Esophagus squamous epithelium (tissue), 5 donors: ENCODE results near the gene CSTPP1. TPM values are rescaled to one million over a fixed set of nuclear protein-coding genes. Genes with fewer than 3 reads are reported as not detected.

Experiments
- DNase-seq: peaks from one replicate; lab custom pipeline; 2025; lab: John Stamatoyannopoulos, UW
- H3K27ac ChIP-seq, 4 donors: fragments of 200-600 bp; sonication (generic); one replicate each; pipeline ENCODE4 v1.5.1; 2016 to 2019; ENCODE audit warnings: mild to moderate bottlenecking in 1 of 4
- H3K27me3 ChIP-seq, 4 donors: fragments of 200-600 bp; sonication (generic); 1 replicate in 3 of 4; 2 replicates in 1 of 4; pipeline versions ENCODE4 v1.5.1 to v1.6.0; 2017 to 2021; ENCODE audit warnings: antibody characterized with exemption in 1 of 4
- H3K36me3 ChIP-seq, 3 donors: fragments of 200-600 bp; sonication (generic); one replicate each; pipeline ENCODE4 v1.5.1; 2016 to 2019
- H3K4me1 ChIP-seq, 3 donors: fragments of 200-600 bp; sonication (generic); one replicate each; pipeline ENCODE4 v1.5.1; 2017 to 2019
- H3K4me3 ChIP-seq, 4 donors: fragments of 200-600 bp; sonication (generic); 1 replicate in 3 of 4; 2 replicates in 1 of 4; pipeline ENCODE4 v1.5.1; 2016 to 2019; ENCODE audit warnings: mild to moderate bottlenecking in 2 of 4, moderate library complexity in 1 of 4
- H3K9me3 ChIP-seq, 3 donors: fragments of 200-600 bp; sonication (generic); one replicate each; pipeline ENCODE4 v1.5.1; 2016 to 2019
- POLR2A ChIP-seq, 4 donors: fragments of 450-650 bp; IDR thresholded peaks; one replicate each; pipeline ENCODE4 v1.6.1; 2017; ENCODE audit warnings: antibody characterized with exemption in 4 of 4, mild to moderate bottlenecking in 4 of 4, moderate library complexity in 3 of 4
- WGBS, 2 donors: methylation state at CpG; one replicate each; pipeline ENCODE4 v1.1.5; 2018; 5-methylcytosine and 5-hydroxymethylcytosine counted together
- intact Hi-C: fragments of 100-400 bp; cut with DNase I; formaldehyde crosslinking; loops from one replicate; pipeline ENCODE4 v1.15.0; 2022
- small RNA-seq, 4 donors: library from RNA; depleted of rRNA; stranded (forward); fragments of <200 nt; gene quantifications; one replicate each; pipeline ENCODE3, GENCODE V24; 2016
- total RNA-seq, 4 donors: library from RNA; depleted of rRNA; stranded (reverse); fragments of >200 nt; gene quantifications; one replicate each; pipeline ENCODE4 v1.1.0, GENCODE V29; 2016
- TF ChIP-seq, protein P1 (sequence below), 6 experiments: fragments of 450-650 bp in 4 of 6; fragments of 200-600 bp in 2 of 6; sonication (generic) in 2 of 6; IDR thresholded peaks; one replicate each; pipeline ENCODE4 v1.5.1; 2016 to 2019; ENCODE audit warnings: antibody characterized with exemption in 6 of 6, mild to moderate bottlenecking in 4 of 6, moderate library complexity in 4 of 6
- donor health status: DM: yes; HTN: yes; CAD: no.

CSTPP1 gene
- total RNA-seq, 4 donors from 2014 or later, result 9.4 to 19.6 (median 16.4) TPM

DNA sequence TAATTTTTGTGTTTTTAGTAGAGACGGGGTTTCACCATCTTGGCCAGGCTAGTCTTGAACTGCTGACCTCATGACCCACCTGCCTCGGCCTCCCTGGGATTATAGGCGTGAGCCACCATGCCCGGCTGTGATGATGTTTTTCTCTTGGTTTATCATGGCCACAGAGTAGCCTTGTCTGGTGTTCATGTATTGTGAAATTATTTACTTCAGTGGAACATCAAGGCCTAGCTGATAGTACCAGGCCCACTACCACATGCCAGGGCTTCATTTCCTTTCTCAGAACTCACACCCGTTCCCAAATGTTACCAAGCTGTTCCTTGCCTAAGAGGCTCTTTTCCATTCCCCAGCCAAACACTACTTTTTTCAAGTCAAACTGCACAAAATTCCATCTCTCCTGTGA lies 272.1 kb downstream of the CSTPP1 start:
- no peak for TF ChIP-seq POLR2A (IDR thresholded peaks at IDR 0.05)
- TF ChIP-seq, protein P1, sequence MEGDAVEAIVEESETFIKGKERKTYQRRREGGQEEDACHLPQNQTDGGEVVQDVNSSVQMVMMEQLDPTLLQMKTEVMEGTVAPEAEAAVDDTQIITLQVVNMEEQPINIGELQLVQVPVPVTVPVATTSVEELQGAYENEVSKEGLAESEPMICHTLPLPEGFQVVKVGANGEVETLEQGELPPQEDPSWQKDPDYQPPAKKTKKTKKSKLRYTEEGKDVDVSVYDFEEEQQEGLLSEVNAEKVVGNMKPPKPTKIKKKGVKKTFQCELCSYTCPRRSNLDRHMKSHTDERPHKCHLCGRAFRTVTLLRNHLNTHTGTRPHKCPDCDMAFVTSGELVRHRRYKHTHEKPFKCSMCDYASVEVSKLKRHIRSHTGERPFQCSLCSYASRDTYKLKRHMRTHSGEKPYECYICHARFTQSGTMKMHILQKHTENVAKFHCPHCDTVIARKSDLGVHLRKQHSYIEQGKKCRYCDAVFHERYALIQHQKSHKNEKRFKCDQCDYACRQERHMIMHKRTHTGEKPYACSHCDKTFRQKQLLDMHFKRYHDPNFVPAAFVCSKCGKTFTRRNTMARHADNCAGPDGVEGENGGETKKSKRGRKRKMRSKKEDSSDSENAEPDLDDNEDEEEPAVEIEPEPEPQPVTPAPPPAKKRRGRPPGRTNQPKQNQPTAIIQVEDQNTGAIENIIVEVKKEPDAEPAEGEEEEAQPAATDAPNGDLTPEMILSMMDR (IDR thresholded peaks at IDR 0.05), result no peak
- Histone ChIP-seq H3K27me3 (no peaks in the 10 kb centered on the region), H3K4me3 (no peak overlapping the region), H3K27ac (no peak overlapping the region), H3K36me3 (no peaks in the 10 kb centered on the region), H3K4me1 (peaks cover 5 to 30% (median 7%) of the 10 kb centered on the region in 3 donors), H3K9me3 (no peaks in the 10 kb centered on the region)
- intact Hi-C loops, result no loop called here
- WGBS, 2 donors, result 93 to 94% methylated on average over 4 to 5 of the region's 5 CpGs
- DNase-seq, result no peak

Small RNA genes lying within 50 kb of the gene (small RNA-seq; reads per million reads assigned to genes)
- 0 reads per million in 4 donors for gene MIR6745

Other genes starting within 250 kb of the CSTPP1 start
- 10 to 100 TPM; 39.2 to 53.6 (median 45.8) TPM for gene ARHGAP1, start 236.1 kb upstream of the CSTPP1 start, total RNA-seq
- gene ZNF408, start 235.7 kb upstream of the CSTPP1 start, total RNA-seq, result 10 to 100 TPM in 3 of 4 donors, 1 to 10 TPM in 1; 5.2 to 15.1 (median 13.5) TPM
- gene F2, start 217.5 kb upstream of the CSTPP1 start, total RNA-seq, result under 1 TPM in 1 of 4 donors, not detected in 3; 0.19 TPM
- 10 to 100 TPM; 18.2 to 36.9 (median 29.7) TPM for gene CKAP5, start 90.5 kb upstream of the CSTPP1 start, total RNA-seq
- 1 to 10 TPM; 2.5 to 9.5 (median 5.9) TPM for gene LRP4, start 18.2 kb upstream of the CSTPP1 start, total RNA-seq
- gene ARFGAP2, start 240.1 kb downstream of the CSTPP1 start, total RNA-seq, result 100 to 1,000 TPM in 3 of 4 donors, 10 to 100 TPM in 1; 95.3 to 171 (median 119) TPM
- 10 to 100 TPM; 55.9 to 95.7 (median 65.0) TPM for gene PACSIN3, start 249.7 kb downstream of the CSTPP1 start, total RNA-seq